RKO (cell line): ENCODE data around the gene SLC7A5.
"Not testable (repeated sequence)": the region's sequence is repeated elsewhere in the genome, so short reads cannot be mapped to it uniquely, and the experiment has no call there.

Experiments
- DNase-seq: peaks from one replicate; pipeline ENCODE4 v3.0.0-alpha.2; 2016; ENCODE audit warnings: low spot score

SLC7A5 gene

GRCh38 chr16:87887931-87888330 lies 18.6 kb upstream of the SLC7A5 start:
- DNase-seq: not testable (repeated sequence)

- not testable (repeated sequence) for DNase-seq
These were observed 16.2 kb upstream of the SLC7A5 start for GRCh38 chr16:87885371-87885967.

GRCh38 chr16:87882436-87883019 lies 13.2 kb upstream of the SLC7A5 start:
- DNase-seq: no peak

GRCh38 chr16:87881324-87882200 lies 12.3 kb upstream of the SLC7A5 start:
- no peak for DNase-seq

- DNase-seq: no peak
These were observed 10.9 kb upstream of the SLC7A5 start for GRCh38 chr16:87880117-87880696.

- DNase-seq: not testable (repeated sequence)
These were observed 10.2 kb upstream of the SLC7A5 start for GRCh38 chr16:87879411-87880013.

GRCh38 chr16:87878704-87879103 lies 9.4 kb upstream of the SLC7A5 start:
- no peak for DNase-seq

- no peak for DNase-seq
These were observed 8.7 kb upstream of the SLC7A5 start for GRCh38 chr16:87877942-87878507.

GRCh38 chr16:87874639-87875427 lies 5.5 kb upstream of the SLC7A5 start:
- no peak for DNase-seq

- DNase-seq: not testable (repeated sequence)
These were observed 1.3 kb upstream of the SLC7A5 start for GRCh38 chr16:87870418-87871291.

- not testable (repeated sequence) for DNase-seq
These were observed 641 bp upstream of the SLC7A5 start for GRCh38 chr16:87869879-87870417.

GRCh38 chr16:87868254-87869029 lies 865 bp downstream of the SLC7A5 start:
- DNase-seq: peak; percentile 97

GRCh38 chr16:87865902-87866555 lies 3.3 kb downstream of the SLC7A5 start:
- not testable (repeated sequence) for DNase-seq

GRCh38 chr16:87864331-87864989 lies 4.8 kb downstream of the SLC7A5 start:
- DNase-seq: no peak

GRCh38 chr16:87863327-87863635 lies 6.0 kb downstream of the SLC7A5 start:
- DNase-seq: not testable (repeated sequence)

GRCh38 chr16:87862597-87863326 lies 6.5 kb downstream of the SLC7A5 start:
- not testable (repeated sequence) for DNase-seq
